GM12878 (cell line): ENCODE results near the gene PILRB. TPM values are rescaled to one million over a fixed set of nuclear protein-coding genes. Genes with fewer than 3 reads are reported as not detected.
"Not testable (repeated sequence)": the region's sequence is repeated elsewhere in the genome, so short reads cannot be mapped to it uniquely, and the experiment has no call there.

Experiments used
- ATAC-seq: fragments of 200-7000 bp; cut with Tn5 transposase; 3 replicates; pipeline ENCODE4 v1.9.1; 2020; ENCODE audit warnings: mild to moderate bottlenecking, moderate library complexity
- BruUV-seq: library from RNA; stranded (reverse); fragments of 400-500 nt; replicated peaks from 2 replicates; lab custom pipeline; 2021; lab: Mats Ljungman, UMichigan
- CTCF ChIA-PET: fragments of 300-600 bp; sonication (Branson Sonifier 250); formaldehyde crosslinking; extraction: SDS; loops from one replicate; lab custom pipeline; 2021; ENCODE audit warnings: inconsistent platforms; lab: Yijun Ruan, JAX
- POLR2A ChIA-PET: fragments of 350-600 bp; formaldehyde crosslinking; extraction: SDS; loops from one replicate; lab custom pipeline; 2021; ENCODE audit warnings: inconsistent platforms; lab: Charles Lee
- RAD21 ChIA-PET: fragments of 300-600 bp; sonication (Branson Sonifier 250); formaldehyde crosslinking; loops from one replicate; lab custom pipeline; 2023; ENCODE audit warnings: antibody characterized with exemption; ENCODE audit not compliant: unreplicated experiment; lab: Charles Lee
- SMC1A ChIA-PET: fragments of 300-600 bp; sonication (Branson Sonifier 250); formaldehyde crosslinking; loops from one replicate; lab custom pipeline; 2023; ENCODE audit not compliant: unreplicated experiment, uncharacterized antibody; lab: Charles Lee
- DNase-seq: peaks from one replicate; pipeline ENCODE4 v3.0.0-alpha.2; 2011; ENCODE audit warnings: low read depth, low spot score
- FAIRE-seq: peaks from 3 replicates; lab custom pipeline; 2011; peaks lifted over from hg19 to GRCh38; lab: Jason Lieb, UNC
- H2AFZ ChIP-seq: 2 replicates; pipeline ENCODE4 v1.6.0; 2011; ENCODE audit warnings: low read depth, low read length, control low read depth; ENCODE audit not compliant: control insufficient read depth
- H3K27ac ChIP-seq: 2 replicates; pipeline ENCODE4 v1.5.1; 2011; ENCODE audit warnings: control low read depth; ENCODE audit not compliant: control insufficient read depth, insufficient read depth
- H3K27me3 ChIP-seq, 2 experiments: replicated peaks in 1 of 2; 2 replicates each; pipeline versions ENCODE4 v1.6.0 to v1.6.1; 2011; ENCODE audit warnings: low read length in 1 of 2; ENCODE audit not compliant: control insufficient read depth in 2 of 2, insufficient read depth in 2 of 2
- H3K36me3 ChIP-seq, 2 experiments: 2 replicates each; pipeline ENCODE4 v1.5.1; 2011; ENCODE audit warnings: low read length in 1 of 2; ENCODE audit not compliant: control insufficient read depth in 2 of 2, insufficient read depth in 2 of 2
- H3K4me1 ChIP-seq: 2 replicates; pipeline ENCODE4 v1.6.1; 2011; ENCODE audit warnings: mild to moderate bottlenecking, low read length, moderate library complexity, mixed read lengths; ENCODE audit not compliant: control insufficient read depth, insufficient read depth
- H3K4me2 ChIP-seq: 2 replicates; pipeline ENCODE4 v1.6.0; 2011; ENCODE audit warnings: control low read depth; ENCODE audit not compliant: control insufficient read depth, insufficient read depth
- H3K4me3 ChIP-seq: fragments of 200-600 bp; sonication (generic); 2 replicates; pipeline ENCODE4 v1.5.1; 2016
- H3K79me2 ChIP-seq: 2 replicates; pipeline ENCODE4 v1.6.0; 2011; ENCODE audit warnings: low read length; ENCODE audit not compliant: control insufficient read depth, insufficient read depth
- H3K9ac ChIP-seq: 2 replicates; pipeline ENCODE4 v1.8.0; 2011; ENCODE audit warnings: low read length, control low read depth, mixed read lengths; ENCODE audit not compliant: control insufficient read depth, insufficient read depth
- H3K9me3 ChIP-seq: replicated peaks from 3 replicates; pipeline ENCODE4 v1.5.1; 2011; ENCODE audit warnings: mild to moderate bottlenecking, low read length; ENCODE audit not compliant: control insufficient read depth, insufficient read depth
- H4K20me1 ChIP-seq: 2 replicates; pipeline ENCODE4 v1.6.0; 2011; ENCODE audit not compliant: control insufficient read depth, insufficient read depth
- MEF2B ChIP-seq: fragments of 450-650 bp; IDR thresholded peaks from 2 replicates; pipeline ENCODE4 v1.6.1; 2018; ENCODE audit warnings: mild to moderate bottlenecking, moderate library complexity; ENCODE audit not compliant: partially characterized antibody, poor library complexity, severe bottlenecking
- RAD21 ChIP-seq: IDR thresholded peaks from 2 replicates; pipeline ENCODE4 v1.6.1; 2011; ENCODE audit warnings: mild to moderate bottlenecking, low read depth, low read length, moderate library complexity; ENCODE audit not compliant: insufficient read depth
- WGBS: methylation state at CpG from one replicate; pipeline ENCODE4 v1.1.6; 2016; ENCODE audit warnings: low lambda C conversion rate; ENCODE audit not compliant: insufficient replicate concordance, insufficient coverage; ENCODE audit errors: missing lambda C conversion rate; 5-methylcytosine and 5-hydroxymethylcytosine counted together
- in situ Hi-C: fragments of 300-500 bp; cut with MboI; formaldehyde crosslinking; loops from 9 replicates; pipeline ENCODE4 v1.14.3; 2018; ENCODE audit warnings: mixed read lengths
- intact Hi-C: fragments of 100-400 bp; cut with micrococcal nuclease; formaldehyde crosslinking; loops from one replicate; pipeline ENCODE4 v1.14.2; 2022; ENCODE audit not compliant: unreplicated experiment
- polyA plus RNA-seq, 11 experiments: library from polyadenylated mRNA; depleted of rRNA in 4 of 11; unstranded in 6 of 11; stranded (reverse) in 5 of 11; fragments of >200 nt; fragmentation: Nextera tagmentation in 4 of 11; fragmentation: Illumina TruSeq in 1 of 11; extraction: Ambion mirVana in 4 of 11; extraction: Trizol in 1 of 11; gene quantifications; 1 replicate in 1 of 11; 2 replicates in 10 of 11; pipeline versions ENCODE4 v1.2.1 to v1.2.3, GENCODE V29; 2011 to 2016; ENCODE audit warnings: inconsistent platforms in 2 of 11, missing spikeins in 2 of 11, low read depth in 1 of 11
- total RNA-seq, 4 experiments: library from RNA; depleted of rRNA in 3 of 4; stranded (reverse); fragments of >200 nt in 3 of 4; fragmentation: Illumina TruSeq in 1 of 4; extraction: Trizol in 1 of 4; gene quantifications; 2 replicates each; pipeline versions ENCODE4 v1.2.1 to v1.2.3, GENCODE V29; 2013 to 2021
- TF ChIP-seq, protein P1 (sequence below): fragments of 450-650 bp; IDR thresholded peaks from 2 replicates; pipeline ENCODE4 v1.6.1; 2017; ENCODE audit warnings: low read depth, mild to moderate bottlenecking, moderate library complexity

The PILRB gene
- total and polyA plus RNA-seq, 10 of the 15 experiments (the other 5 are each of a cell fraction or from before 2014, with no cell fraction given), result 2.6 to 50.3 (median 22.0) TPM

DNA sequence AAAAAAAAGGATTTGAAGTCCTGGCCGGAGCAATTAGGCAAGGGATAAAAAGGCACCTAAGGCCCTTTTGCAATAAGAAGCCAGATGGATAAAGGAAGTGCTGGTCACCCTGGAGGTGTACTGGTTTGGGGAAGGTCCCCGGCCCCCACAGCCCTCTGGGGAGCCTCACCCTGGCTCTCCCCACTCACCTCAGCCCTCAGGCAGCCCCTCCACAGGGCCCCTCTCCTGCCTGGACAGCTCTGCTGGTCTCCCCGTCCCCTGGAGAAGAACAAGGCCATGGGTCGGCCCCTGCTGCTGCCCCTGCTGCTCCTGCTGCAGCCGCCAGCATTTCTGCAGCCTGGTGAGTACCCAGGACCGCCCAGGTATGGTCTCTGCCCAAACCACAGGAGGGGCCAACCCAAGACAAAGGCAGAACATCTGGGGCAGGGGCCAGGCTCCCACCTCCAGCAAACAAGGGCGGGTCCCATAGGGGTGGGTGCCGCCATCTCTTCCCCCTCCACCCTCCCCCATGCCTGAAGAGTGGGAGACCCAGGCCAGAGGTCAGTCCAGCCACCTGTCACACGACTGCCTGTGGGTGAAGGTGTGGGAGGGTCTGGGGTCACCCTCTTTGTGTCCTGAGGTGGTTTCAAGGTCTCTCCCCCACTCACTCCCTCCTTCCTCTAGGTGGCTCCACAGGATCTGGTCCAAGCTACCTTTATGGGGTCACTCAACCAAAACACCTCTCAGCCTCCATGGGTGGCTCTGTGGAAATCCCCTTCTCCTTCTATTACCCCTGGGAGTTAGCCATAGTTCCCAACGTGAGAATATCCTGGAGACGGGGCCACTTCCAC, at the start of gene PILRB (continued):
- TF ChIP-seq MEF2B, result peak; percentile 92
- TF ChIP-seq, protein P1, sequence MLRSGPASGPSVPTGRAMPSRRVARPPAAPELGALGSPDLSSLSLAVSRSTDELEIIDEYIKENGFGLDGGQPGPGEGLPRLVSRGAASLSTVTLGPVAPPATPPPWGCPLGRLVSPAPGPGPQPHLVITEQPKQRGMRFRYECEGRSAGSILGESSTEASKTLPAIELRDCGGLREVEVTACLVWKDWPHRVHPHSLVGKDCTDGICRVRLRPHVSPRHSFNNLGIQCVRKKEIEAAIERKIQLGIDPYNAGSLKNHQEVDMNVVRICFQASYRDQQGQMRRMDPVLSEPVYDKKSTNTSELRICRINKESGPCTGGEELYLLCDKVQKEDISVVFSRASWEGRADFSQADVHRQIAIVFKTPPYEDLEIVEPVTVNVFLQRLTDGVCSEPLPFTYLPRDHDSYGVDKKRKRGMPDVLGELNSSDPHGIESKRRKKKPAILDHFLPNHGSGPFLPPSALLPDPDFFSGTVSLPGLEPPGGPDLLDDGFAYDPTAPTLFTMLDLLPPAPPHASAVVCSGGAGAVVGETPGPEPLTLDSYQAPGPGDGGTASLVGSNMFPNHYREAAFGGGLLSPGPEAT, result peak; percentile 86
- TF ChIP-seq RAD21, result peak; percentile 31

- TSS peak; percentile 36 for BruUV-seq
- H3K9ac ChIP-seq, in situ Hi-C loops, CTCF ChIA-PET, H3K27me3 ChIP-seq, H3K9me3 ChIP-seq, H3K4me3 ChIP-seq, H2AFZ ChIP-seq, DNase-seq, H3K4me1 ChIP-seq, SMC1A ChIA-PET, RAD21 ChIA-PET, H3K27ac ChIP-seq, FAIRE-seq, H3K36me3 ChIP-seq, ATAC-seq, H3K79me2 ChIP-seq, intact Hi-C loops, H4K20me1 ChIP-seq, POLR2A ChIA-PET, H3K4me2 ChIP-seq: not testable (repeated sequence)
- WGBS, result 100% methylated on average over 3 of the region's 5 CpGs
Observed at GRCh38 chr7:100318329-100318728, 39.6 kb upstream of the PILRB start.

DNA sequence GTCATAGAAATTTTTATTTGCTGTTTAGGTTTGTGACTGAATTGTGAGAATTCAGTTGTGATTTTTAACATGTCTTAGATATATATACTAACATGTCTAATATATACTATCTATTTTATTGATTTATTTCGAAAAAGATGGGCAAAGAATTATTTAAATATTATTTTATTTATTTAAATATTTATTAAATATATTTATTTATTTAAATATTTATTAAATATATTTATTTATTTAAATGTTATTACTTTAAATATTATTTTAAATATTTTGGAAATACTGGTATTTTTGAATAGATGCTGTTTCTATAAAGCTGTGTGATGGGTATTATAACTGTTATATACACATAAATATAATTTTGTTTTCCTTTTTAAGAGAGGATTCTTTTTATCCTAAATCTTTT, 36.3 kb upstream of the PILRB start:
- DNase-seq, POLR2A ChIA-PET, FAIRE-seq, H2AFZ ChIP-seq, in situ Hi-C loops, H3K4me2 ChIP-seq, SMC1A ChIA-PET, H3K27me3 ChIP-seq, H3K79me2 ChIP-seq, H3K4me3 ChIP-seq, H3K9me3 ChIP-seq, H3K27ac ChIP-seq, intact Hi-C loops, RAD21 ChIA-PET, H3K9ac ChIP-seq, H3K4me1 ChIP-seq, BruUV-seq, H4K20me1 ChIP-seq, ATAC-seq, H3K36me3 ChIP-seq: not testable (repeated sequence)
- WGBS, result 94% methylated on average over 1 of the region's 1 CpG
- CTCF ChIA-PET, result interaction anchor here (1.5 kb wide), 1 partner anchor 189 kb away, joined by 4 read pairs; no protein-coding TSS in a partner anchor
